SK-N-SH treated with all-trans-retinoic acid at 6 μM for 48 hours (cell line): Measurements from ENCODE around the gene CFTR.
A peak's percentile ranks its signal among the peaks of the same experiment; 100 is the strongest.

ENCODE experiments used
- ATAC-seq: fragments of 200-7000 bp; cut with Tn5 transposase; 3 replicates; pipeline ENCODE4 v1.9.1; 2020; ENCODE audit warnings: mild to moderate bottlenecking, moderate library complexity
- ARNTL ChIP-seq: fragments of 450-650 bp; formaldehyde crosslinking; IDR thresholded peaks from 2 replicates; pipeline ENCODE4 v1.5.0; 2020; ENCODE audit warnings: low read depth, mild to moderate bottlenecking, moderate library complexity, borderline replicate concordance
- BACH2 ChIP-seq: fragments of 250-450 bp; sonication (Bioruptor Pico); IDR thresholded peaks from 2 replicates; pipeline ENCODE4 v1.9.0; 2021; ENCODE audit warnings: mild to moderate bottlenecking, borderline replicate concordance
- CSDC2 ChIP-seq: fragments of 250-450 bp; sonication (Bioruptor Pico); IDR thresholded peaks from 2 replicates; pipeline ENCODE4 v1.5.0; 2020; ENCODE audit warnings: mild to moderate bottlenecking, moderate library complexity
- CSRNP3 ChIP-seq: fragments of 250-450 bp; sonication (Bioruptor Pico); IDR thresholded peaks from 2 replicates; pipeline ENCODE4 v1.5.1; 2021; ENCODE audit warnings: mild to moderate bottlenecking, moderate library complexity
- ESRRG ChIP-seq: fragments of 250-450 bp; sonication (Bioruptor Pico); IDR thresholded peaks from 2 replicates; pipeline ENCODE4 v1.6.1; 2021; ENCODE audit warnings: mild to moderate bottlenecking
- GLIS3 ChIP-seq: fragments of 250-450 bp; sonication (Bioruptor Pico); IDR thresholded peaks from 2 replicates; pipeline ENCODE4 v1.5.0; 2020; ENCODE audit warnings: mild to moderate bottlenecking, moderate library complexity
- ISL1 ChIP-seq: fragments of 250-450 bp; sonication (Bioruptor Pico); IDR thresholded peaks from 2 replicates; pipeline ENCODE4 v2.1.2; 2022; ENCODE audit warnings: mild to moderate bottlenecking, moderate library complexity
- OSR1 ChIP-seq: fragments of 250-450 bp; sonication (Bioruptor Pico); IDR thresholded peaks from 2 replicates; pipeline ENCODE4 v1.8.0; 2022; ENCODE audit warnings: moderate library complexity, mild to moderate bottlenecking, inconsistent platforms
- PATZ1 ChIP-seq: fragments of 250-450 bp; sonication (Bioruptor Pico); IDR thresholded peaks from 2 replicates; pipeline ENCODE4 v1.8.0; 2020; ENCODE audit warnings: mild to moderate bottlenecking, moderate library complexity, borderline replicate concordance
- PPARA ChIP-seq: fragments of 250-450 bp; sonication (Bioruptor Pico); IDR thresholded peaks from 2 replicates; pipeline ENCODE4 v1.5.0; 2020; ENCODE audit warnings: mild to moderate bottlenecking, borderline replicate concordance
- RARB ChIP-seq: fragments of 250-450 bp; sonication (Bioruptor Pico); IDR thresholded peaks from 2 replicates; pipeline ENCODE4 v1.8.0; 2021; ENCODE audit warnings: mild to moderate bottlenecking, moderate library complexity
- SNAI2 ChIP-seq: fragments of 250-450 bp; sonication (Bioruptor Pico); IDR thresholded peaks from 2 replicates; pipeline ENCODE4 v1.5.0; 2020; ENCODE audit warnings: mild to moderate bottlenecking, moderate library complexity
- TCF4 ChIP-seq: fragments of 250-450 bp; sonication (Bioruptor Pico); IDR thresholded peaks from 2 replicates; pipeline ENCODE4 v1.8.0; 2021; ENCODE audit warnings: mild to moderate bottlenecking, moderate library complexity, borderline replicate concordance
- TOX ChIP-seq: fragments of 250-450 bp; sonication (Bioruptor Pico); IDR thresholded peaks from 2 replicates; pipeline ENCODE4 v1.8.0; 2021; ENCODE audit warnings: mild to moderate bottlenecking, moderate library complexity, borderline replicate concordance
- ZC3H10 ChIP-seq: fragments of 250-450 bp; sonication (Bioruptor Pico); IDR thresholded peaks from 2 replicates; pipeline ENCODE4 v1.5.1; 2021; ENCODE audit warnings: mild to moderate bottlenecking, moderate library complexity
- ZFP3 ChIP-seq: fragments of 250-450 bp; sonication (Bioruptor Pico); IDR thresholded peaks from 2 replicates; pipeline ENCODE4 v1.5.0; 2020; ENCODE audit warnings: mild to moderate bottlenecking, moderate library complexity
- ZFP30 ChIP-seq: fragments of 450-650 bp; formaldehyde crosslinking; IDR thresholded peaks from 2 replicates; pipeline ENCODE4 v1.5.0; 2022; ENCODE audit warnings: mild to moderate bottlenecking, moderate library complexity
- ZNF565 ChIP-seq: fragments of 450-650 bp; formaldehyde crosslinking; conservative IDR thresholded peaks from 2 replicates; pipeline ENCODE4 v1.5.0; 2020; ENCODE audit warnings: low read depth, mild to moderate bottlenecking, moderate library complexity
- ZNF70 ChIP-seq: fragments of 450-650 bp; formaldehyde crosslinking; IDR thresholded peaks from 2 replicates; pipeline ENCODE4 v1.5.0; 2020; ENCODE audit warnings: mild to moderate bottlenecking, moderate library complexity
- ZNF8 ChIP-seq: fragments of 450-650 bp; formaldehyde crosslinking; IDR thresholded peaks from 2 replicates; pipeline ENCODE4 v1.5.0; 2020; ENCODE audit warnings: mild to moderate bottlenecking, moderate library complexity
- TF ChIP-seq, protein P1 (sequence below): fragments of 250-450 bp; sonication (Bioruptor Pico); IDR thresholded peaks from 2 replicates; pipeline ENCODE4 v1.8.0; 2021; ENCODE audit warnings: low read depth, mild to moderate bottlenecking, moderate library complexity, borderline replicate concordance

Gene CFTR

DNA sequence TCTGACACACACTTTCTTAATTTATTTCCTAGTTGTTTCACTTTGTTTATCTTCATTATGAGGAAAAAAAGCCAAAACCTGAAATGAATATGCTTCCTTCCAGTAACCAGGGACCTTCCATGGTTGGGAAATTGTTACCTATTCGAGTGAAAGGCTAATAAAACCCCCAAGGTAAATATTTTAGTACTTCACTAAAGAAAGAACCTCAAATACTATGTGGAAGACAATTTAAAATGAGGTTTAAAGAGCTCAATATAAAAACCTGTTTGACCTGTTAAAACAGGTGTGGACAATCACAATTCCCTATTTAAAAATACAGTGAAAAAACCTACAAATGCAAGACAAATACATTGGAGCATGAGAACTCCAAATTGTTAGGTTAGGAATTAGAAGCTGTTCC, 192.6 kb downstream of the CFTR start (continued):
- no peak for TF ChIP-seq GLIS3 (CRISPR knock-in tag)

DNA sequence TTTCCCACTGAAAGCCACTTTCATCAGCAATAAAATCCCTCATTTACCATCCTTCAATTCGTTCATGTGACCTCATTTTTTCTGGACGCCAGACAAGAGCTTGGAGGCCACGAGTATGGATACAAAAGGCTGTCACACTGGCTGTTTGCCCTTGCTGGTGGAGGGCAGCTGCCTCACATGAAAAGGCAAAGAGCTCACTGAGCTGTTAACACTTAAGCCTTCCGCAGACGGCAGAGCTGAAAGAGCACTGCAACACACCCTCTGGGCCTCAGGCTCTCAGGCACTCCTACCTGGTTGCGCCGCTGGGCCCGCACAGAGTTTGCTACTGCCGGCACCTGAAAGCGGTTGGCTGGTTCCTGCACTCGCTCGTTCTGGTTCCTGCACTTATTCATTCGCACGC, 193.5 kb downstream of the CFTR start:
- no peak; the same call in 2 of the 3 replicates for ATAC-seq

GRCh38 chr7:117673839-117674238, 194.0 kb downstream of the CFTR start:
- peak; percentile 84 for ATAC-seq
- TF ChIP-seq ZNF70 (CRISPR knock-in tag) (no peak), BACH2 (CRISPR knock-in tag) (no peak), GLIS3 (CRISPR knock-in tag) (no peak), ZFP3 (CRISPR knock-in tag) (no peak), PPARA (CRISPR knock-in tag) (no peak), ARNTL (CRISPR knock-in tag) (no peak), ISL1 (no peak), CSDC2 (CRISPR knock-in tag) (no peak), ZNF565 (CRISPR knock-in tag) (no peak), TCF4 (CRISPR knock-in tag) (no peak), TOX (CRISPR knock-in tag) (no peak), SNAI2 (CRISPR knock-in tag) (no peak), ZNF8 (no peak)
- TF ChIP-seq, protein P1, sequence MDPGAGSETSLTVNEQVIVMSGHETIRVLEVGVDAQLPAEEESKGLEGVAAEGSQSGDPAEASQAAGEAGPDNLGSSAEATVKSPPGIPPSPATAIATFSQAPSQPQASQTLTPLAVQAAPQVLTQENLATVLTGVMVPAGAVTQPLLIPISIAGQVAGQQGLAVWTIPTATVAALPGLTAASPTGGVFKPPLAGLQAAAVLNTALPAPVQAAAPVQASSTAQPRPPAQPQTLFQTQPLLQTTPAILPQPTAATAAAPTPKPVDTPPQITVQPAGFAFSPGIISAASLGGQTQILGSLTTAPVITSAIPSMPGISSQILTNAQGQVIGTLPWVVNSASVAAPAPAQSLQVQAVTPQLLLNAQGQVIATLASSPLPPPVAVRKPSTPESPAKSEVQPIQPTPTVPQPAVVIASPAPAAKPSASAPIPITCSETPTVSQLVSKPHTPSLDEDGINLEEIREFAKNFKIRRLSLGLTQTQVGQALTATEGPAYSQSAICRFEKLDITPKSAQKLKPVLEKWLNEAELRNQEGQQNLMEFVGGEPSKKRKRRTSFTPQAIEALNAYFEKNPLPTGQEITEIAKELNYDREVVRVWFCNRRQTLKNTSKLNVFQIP (CRISPR knock-in tag) = no peak

More for the DNA sequence above, 193.5 kb downstream of the CFTR start:
- TF ChIP-seq ZFP3 (CRISPR knock-in tag) = no peak
- TF ChIP-seq BACH2 (CRISPR knock-in tag) = no peak
- TF ChIP-seq ZC3H10 (CRISPR knock-in tag) = no peak
- TF ChIP-seq ZNF8 = no peak
- TF ChIP-seq TOX (CRISPR knock-in tag) = no peak
- TF ChIP-seq SNAI2 (CRISPR knock-in tag) = no peak
- no peak for TF ChIP-seq CSRNP3 (CRISPR knock-in tag)
- no peak for TF ChIP-seq TCF4 (CRISPR knock-in tag)
- TF ChIP-seq, protein P1 (CRISPR knock-in tag) = no peak
- TF ChIP-seq CSDC2 (CRISPR knock-in tag) = no peak
- no peak for TF ChIP-seq PATZ1 (CRISPR knock-in tag)
- no peak for TF ChIP-seq ZFP30 (CRISPR knock-in tag)
- no peak for TF ChIP-seq ZNF70 (CRISPR knock-in tag)

- no peak for ATAC-seq
- no peak for TF ChIP-seq ESRRG (CRISPR knock-in tag)
- no peak for TF ChIP-seq ZFP3 (CRISPR knock-in tag)
- no peak for TF ChIP-seq RARB (CRISPR knock-in tag)
- TF ChIP-seq GLIS3 (CRISPR knock-in tag) = no peak
- TF ChIP-seq OSR1 (CRISPR knock-in tag) = no peak
- no peak for TF ChIP-seq ZNF8
- TF ChIP-seq, protein P1 (CRISPR knock-in tag) = no peak
- no peak for TF ChIP-seq PPARA (CRISPR knock-in tag)
- no peak for TF ChIP-seq ISL1
- TF ChIP-seq ARNTL (CRISPR knock-in tag) = no peak
- TF ChIP-seq ZNF70 (CRISPR knock-in tag) = no peak
- no peak for TF ChIP-seq ZC3H10 (CRISPR knock-in tag)
- no peak for TF ChIP-seq SNAI2 (CRISPR knock-in tag)
Observed at GRCh38 chr7:117674617-117675016, 194.8 kb downstream of the CFTR start.
